Measurements from ENCODE around the gene EPHA7. TPM values are rescaled to one million over a fixed set of nuclear protein-coding genes. Genes with fewer than 3 reads are reported as not detected.

Gene EPHA7
- total and polyA plus RNA-seq, 2 of the 4 experiments (the other 2 are of a cell fraction): not detected

DNA sequence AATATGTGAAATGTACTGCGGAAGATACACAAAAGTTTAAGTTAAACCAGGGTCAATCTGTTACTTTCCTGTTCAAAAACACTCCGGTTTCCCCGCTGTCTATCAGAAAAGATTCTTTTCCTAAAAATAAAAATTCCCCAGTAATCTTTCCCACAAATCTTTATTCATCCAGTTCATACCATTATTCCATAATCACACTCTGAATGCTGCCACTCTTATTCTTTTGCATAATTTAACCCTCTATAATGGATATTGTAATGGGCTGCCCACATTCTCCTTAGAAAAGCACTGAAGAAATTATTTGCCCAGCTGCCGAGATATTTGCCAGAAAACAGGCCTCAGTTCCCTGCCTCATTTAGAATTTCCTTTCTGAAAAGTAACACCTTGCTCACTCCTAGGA, 68.6 kb downstream of the EPHA7 start:
- no peak overlapping the region for H3K27ac ChIP-seq (ENCODE audit: insufficient read depth, low read length)
- no peaks in the 10 kb centered on the region for H3K27me3 ChIP-seq (ENCODE audit: control insufficient read depth, insufficient read depth, low read length)
- no peak overlapping the region for H3K4me2 ChIP-seq (ENCODE audit: low read depth, low read length)
- TF ChIP-seq MAFK (IDR thresholded peaks at IDR 0.05; ENCODE audit: low read depth, low read length) (no peak), SMC3 (IDR thresholded peaks at IDR 0.05; ENCODE audit: low read depth, low read length) (no peak), RCOR1 (IDR thresholded peaks at IDR 0.05; ENCODE audit: insufficient replicate concordance, low read length) (no peak), BHLHE40 (IDR thresholded peaks at IDR 0.05; ENCODE audit: low read depth, low read length) (no peak), RFX5 (IDR thresholded peaks at IDR 0.05; ENCODE audit: low read depth, low read length) (no peak), CHD1 (IDR thresholded peaks at IDR 0.05; ENCODE audit: low read depth, low read length) (no peak), RAD21 (IDR thresholded peaks at IDR 0.05; ENCODE audit: low read length) (no peak), POLR2A (IDR thresholded peaks at IDR 0.05; ENCODE audit: low read depth, low read length) (no peak), MXI1 (IDR thresholded peaks at IDR 0.05; ENCODE audit: borderline replicate concordance, low read depth, low read length) (no peak), NFE2L2 (IDR thresholded peaks at IDR 0.05; ENCODE audit: low read depth, low read length) (no peak), CEBPB (IDR thresholded peaks at IDR 0.05; ENCODE audit: low read depth, low read length) (no peak), MAZ (IDR thresholded peaks at IDR 0.05; ENCODE audit: borderline replicate concordance, low read depth, low read length) (no peak), FOS (IDR thresholded peaks at IDR 0.05; ENCODE audit: low read depth, low read length) (no peak)
- TF ChIP-seq, protein P1, sequence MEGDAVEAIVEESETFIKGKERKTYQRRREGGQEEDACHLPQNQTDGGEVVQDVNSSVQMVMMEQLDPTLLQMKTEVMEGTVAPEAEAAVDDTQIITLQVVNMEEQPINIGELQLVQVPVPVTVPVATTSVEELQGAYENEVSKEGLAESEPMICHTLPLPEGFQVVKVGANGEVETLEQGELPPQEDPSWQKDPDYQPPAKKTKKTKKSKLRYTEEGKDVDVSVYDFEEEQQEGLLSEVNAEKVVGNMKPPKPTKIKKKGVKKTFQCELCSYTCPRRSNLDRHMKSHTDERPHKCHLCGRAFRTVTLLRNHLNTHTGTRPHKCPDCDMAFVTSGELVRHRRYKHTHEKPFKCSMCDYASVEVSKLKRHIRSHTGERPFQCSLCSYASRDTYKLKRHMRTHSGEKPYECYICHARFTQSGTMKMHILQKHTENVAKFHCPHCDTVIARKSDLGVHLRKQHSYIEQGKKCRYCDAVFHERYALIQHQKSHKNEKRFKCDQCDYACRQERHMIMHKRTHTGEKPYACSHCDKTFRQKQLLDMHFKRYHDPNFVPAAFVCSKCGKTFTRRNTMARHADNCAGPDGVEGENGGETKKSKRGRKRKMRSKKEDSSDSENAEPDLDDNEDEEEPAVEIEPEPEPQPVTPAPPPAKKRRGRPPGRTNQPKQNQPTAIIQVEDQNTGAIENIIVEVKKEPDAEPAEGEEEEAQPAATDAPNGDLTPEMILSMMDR (conservative IDR thresholded peaks at IDR 0.05; ENCODE audit: low read depth, low read length): no peak
- TF ChIP-seq, protein P2, sequence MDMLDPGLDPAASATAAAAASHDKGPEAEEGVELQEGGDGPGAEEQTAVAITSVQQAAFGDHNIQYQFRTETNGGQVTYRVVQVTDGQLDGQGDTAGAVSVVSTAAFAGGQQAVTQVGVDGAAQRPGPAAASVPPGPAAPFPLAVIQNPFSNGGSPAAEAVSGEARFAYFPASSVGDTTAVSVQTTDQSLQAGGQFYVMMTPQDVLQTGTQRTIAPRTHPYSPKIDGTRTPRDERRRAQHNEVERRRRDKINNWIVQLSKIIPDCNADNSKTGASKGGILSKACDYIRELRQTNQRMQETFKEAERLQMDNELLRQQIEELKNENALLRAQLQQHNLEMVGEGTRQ (IDR thresholded peaks at IDR 0.05; ENCODE audit: low read depth, low read length): no peak
- TF ChIP-seq, protein P3, sequence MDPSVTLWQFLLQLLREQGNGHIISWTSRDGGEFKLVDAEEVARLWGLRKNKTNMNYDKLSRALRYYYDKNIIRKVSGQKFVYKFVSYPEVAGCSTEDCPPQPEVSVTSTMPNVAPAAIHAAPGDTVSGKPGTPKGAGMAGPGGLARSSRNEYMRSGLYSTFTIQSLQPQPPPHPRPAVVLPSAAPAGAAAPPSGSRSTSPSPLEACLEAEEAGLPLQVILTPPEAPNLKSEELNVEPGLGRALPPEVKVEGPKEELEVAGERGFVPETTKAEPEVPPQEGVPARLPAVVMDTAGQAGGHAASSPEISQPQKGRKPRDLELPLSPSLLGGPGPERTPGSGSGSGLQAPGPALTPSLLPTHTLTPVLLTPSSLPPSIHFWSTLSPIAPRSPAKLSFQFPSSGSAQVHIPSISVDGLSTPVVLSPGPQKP (IDR thresholded peaks at IDR 0.05; ENCODE audit: borderline replicate concordance, low read depth, low read length): no peak
- no peak overlapping the region for H2AK9ac ChIP-seq (replicated peaks; ENCODE audit: low read depth, low read length, poor library complexity)
- no peak overlapping the region for H2AFZ ChIP-seq (replicated peaks; ENCODE audit: low read length, poor library complexity)
- no peak overlapping the region for H3K9ac ChIP-seq (ENCODE audit: low read depth, low read length)
- ChIA-PET POLR2A (ENCODE audit: unreplicated experiment) (no interaction called here), CTCF (no interaction called here)
- no peak overlapping the region for H3K18ac ChIP-seq (ENCODE audit: low read depth, low read length)
- H2BK20ac ChIP-seq (ENCODE audit: low read depth, low read length): no peak overlapping the region
- H3K23ac ChIP-seq (ENCODE audit: low read depth, low read length): no peak overlapping the region
- dilution Hi-C loops (cut with HindIII; ENCODE audit: low sequenced_read_pairs, unreplicated experiment) (no loop called here), intact Hi-C loops (cut with micrococcal nuclease) (no loop called here), in situ Hi-C loops (cut with MboI; ENCODE audit: low sequenced_read_pairs) (no loop called here)
- no peak overlapping the region for H2BK120ac ChIP-seq (ENCODE audit: low read depth, low read length)
- no peak overlapping the region for H3K4ac ChIP-seq (ENCODE audit: low read depth, low read length)
- no peak overlapping the region for H3K4me3 ChIP-seq (ENCODE audit: insufficient read depth, low read depth, low read length)
- no peaks in the 10 kb centered on the region for H3K9me1 ChIP-seq (ENCODE audit: insufficient read depth, low read length)
- H3K4me1 ChIP-seq (ENCODE audit: control insufficient read depth, insufficient read depth, low read length): no peaks in the 10 kb centered on the region
- H3K36me3 ChIP-seq (ENCODE audit: control insufficient read depth, insufficient read depth, low read length): no peaks in the 10 kb centered on the region
- H3K79me1 ChIP-seq (ENCODE audit: low read depth in 1 of 2, low read length in 2 of 2): no peaks in the 10 kb centered on the region
- no peak overlapping the region for H4K91ac ChIP-seq (ENCODE audit: insufficient read depth, low read depth, low read length)
- ATAC-seq (ENCODE audit: low read depth): no peak
- DNase-seq: no peak
- no peaks in the 10 kb centered on the region for H4K20me1 ChIP-seq (ENCODE audit: insufficient read depth, low read length)
- no peak overlapping the region for H3K56ac ChIP-seq (ENCODE audit: extremely low read depth, insufficient read depth, low read length)
- no peak overlapping the region for H2BK15ac ChIP-seq (ENCODE audit: low read depth, low read length)
- H3K14ac ChIP-seq (replicated peaks; ENCODE audit: low read depth, low read length): no peak overlapping the region
- H2AK5ac ChIP-seq (ENCODE audit: low read depth, low read length): no peak overlapping the region
- H4K5ac ChIP-seq (ENCODE audit: low read depth, low read length): no peak overlapping the region
- no peak overlapping the region for H2BK5ac ChIP-seq (ENCODE audit: low read depth, low read length, poor library complexity, severe bottlenecking)
- no TSS peak for BruUV-seq (replicated peaks)
- H4K8ac ChIP-seq (ENCODE audit: low read depth in 2 of 2, low read length in 2 of 2): no peak overlapping the region
- WGBS, 2 experiments (ENCODE audit: extremely low coverage in 2 of 2, insufficient read length in 1 of 2): no CpG with 5 or more reads among the region's 4 CpGs
- H3K9me3 ChIP-seq (ENCODE audit: control insufficient read depth, insufficient read depth, low read length): no peaks in the 10 kb centered on the region
